ENCODE results near the gene VAMP1.

DNA sequence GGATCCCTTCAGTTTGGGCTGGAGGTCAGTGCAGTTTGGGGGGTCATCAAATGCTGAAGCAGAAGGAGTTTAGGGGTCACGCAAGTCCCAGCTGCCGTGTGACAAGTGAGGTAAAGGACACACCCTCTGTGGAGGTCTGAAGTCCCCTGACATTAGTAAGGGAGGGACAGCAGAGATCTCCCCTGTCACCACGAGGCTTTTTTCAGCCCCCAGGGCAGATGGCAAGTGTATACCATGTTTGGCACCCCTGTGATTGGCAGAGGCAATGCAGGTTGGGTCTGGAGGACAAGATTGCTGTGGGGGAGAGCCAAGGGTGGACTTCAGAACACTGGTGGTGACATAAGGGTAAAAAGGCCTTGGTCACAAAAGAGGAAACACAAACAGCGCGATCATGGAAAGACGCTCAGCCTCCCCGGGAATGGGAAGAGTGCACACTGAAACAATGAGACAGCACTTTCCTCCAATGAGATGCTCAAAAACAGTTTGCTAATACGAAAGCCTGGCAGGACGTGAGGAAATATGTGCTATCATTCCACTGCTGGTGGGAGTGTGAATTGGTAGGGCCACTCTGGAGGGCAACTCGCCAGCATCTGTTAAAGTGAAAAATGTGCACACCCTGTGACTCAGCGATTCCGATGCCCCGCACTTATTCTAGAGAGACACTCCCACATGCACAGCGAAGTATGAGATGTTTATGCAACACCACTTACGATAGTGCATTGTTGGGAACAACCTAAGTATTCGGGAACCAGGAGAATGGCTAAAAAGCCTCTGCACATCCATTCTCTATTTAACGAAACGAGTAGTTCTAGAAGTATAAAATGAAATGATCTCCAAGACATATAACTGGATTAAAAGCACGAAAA is 40.1 kb downstream of the VAMP1 start:
- TF ChIP-seq POLR2A (IDR thresholded peaks at IDR 0.05), result peak in 1 of 2 donors; percentile 59
- TF ChIP-seq, protein P1, sequence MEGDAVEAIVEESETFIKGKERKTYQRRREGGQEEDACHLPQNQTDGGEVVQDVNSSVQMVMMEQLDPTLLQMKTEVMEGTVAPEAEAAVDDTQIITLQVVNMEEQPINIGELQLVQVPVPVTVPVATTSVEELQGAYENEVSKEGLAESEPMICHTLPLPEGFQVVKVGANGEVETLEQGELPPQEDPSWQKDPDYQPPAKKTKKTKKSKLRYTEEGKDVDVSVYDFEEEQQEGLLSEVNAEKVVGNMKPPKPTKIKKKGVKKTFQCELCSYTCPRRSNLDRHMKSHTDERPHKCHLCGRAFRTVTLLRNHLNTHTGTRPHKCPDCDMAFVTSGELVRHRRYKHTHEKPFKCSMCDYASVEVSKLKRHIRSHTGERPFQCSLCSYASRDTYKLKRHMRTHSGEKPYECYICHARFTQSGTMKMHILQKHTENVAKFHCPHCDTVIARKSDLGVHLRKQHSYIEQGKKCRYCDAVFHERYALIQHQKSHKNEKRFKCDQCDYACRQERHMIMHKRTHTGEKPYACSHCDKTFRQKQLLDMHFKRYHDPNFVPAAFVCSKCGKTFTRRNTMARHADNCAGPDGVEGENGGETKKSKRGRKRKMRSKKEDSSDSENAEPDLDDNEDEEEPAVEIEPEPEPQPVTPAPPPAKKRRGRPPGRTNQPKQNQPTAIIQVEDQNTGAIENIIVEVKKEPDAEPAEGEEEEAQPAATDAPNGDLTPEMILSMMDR (IDR thresholded peaks at IDR 0.05), result peak in 2 of 6 experiments; percentile 6 to 38
